OCI-LY3 (cell line): Measurements from ENCODE around the gene PLA2G6.

Experiments used
- H2AFZ ChIP-seq: fragments of 200-600, 300-600 bp; shearing (Covaris generic); 2 replicates; pipeline ENCODE4 v1.6.0; 2014; ENCODE audit warnings: antibody characterized with exemption, low read depth, low read length
- H3K27ac ChIP-seq: fragments of 200-600, 300-600 bp; sonication (generic); 2 replicates; pipeline ENCODE4 v1.5.1; 2014; ENCODE audit warnings: mild to moderate bottlenecking, low read length, moderate library complexity, mixed read lengths
- H3K27me3 ChIP-seq: fragments of 200-600, 300-600 bp; sonication (generic); 2 replicates; pipeline ENCODE4 v1.6.1; 2014; ENCODE audit warnings: low read depth, low read length, mixed read lengths
- H3K36me3 ChIP-seq: fragments of 200-600, 300-600 bp; sonication (generic); replicated peaks from 2 replicates; pipeline ENCODE3; 2014; ENCODE audit warnings: low read depth, low read length, mixed read lengths
- H3K4me1 ChIP-seq: fragments of 300-600, 200-600 bp; sonication (generic); 2 replicates; pipeline ENCODE4 v1.6.1; 2014; ENCODE audit warnings: low read length, mixed read lengths
- H3K4me2 ChIP-seq: fragments of 200-600, 300-600 bp; sonication (generic); 2 replicates; pipeline ENCODE4 v1.6.1; 2014; ENCODE audit warnings: low read length, mixed read lengths
- H3K4me3 ChIP-seq: fragments of 300-600, 200-600 bp; sonication (generic); 2 replicates; pipeline ENCODE4 v1.5.1; 2014; ENCODE audit warnings: antibody characterized with exemption, mild to moderate bottlenecking, low read length, moderate library complexity
- H3K79me2 ChIP-seq: fragments of 300-600, 200-600 bp; shearing (Covaris generic); 2 replicates; pipeline ENCODE4 v1.6.1; 2014; ENCODE audit warnings: mild to moderate bottlenecking, low read length, mixed read lengths
- H3K9ac ChIP-seq: fragments of 300-600, 200-600 bp; shearing (Covaris generic); 2 replicates; pipeline ENCODE4 v1.6.0; 2014; ENCODE audit warnings: mild to moderate bottlenecking, low read length, moderate library complexity
- H3K9me3 ChIP-seq: fragments of 200-600, 300-600 bp; shearing (Covaris generic); 2 replicates; pipeline ENCODE4 v1.6.1; 2014; ENCODE audit warnings: low read length, mixed read lengths; ENCODE audit not compliant: insufficient read depth
- H4K20me1 ChIP-seq: fragments of 200-600, 300-600 bp; sonication (generic); 2 replicates; pipeline ENCODE4 v1.6.1; 2016; ENCODE audit warnings: low read length, mixed read lengths; ENCODE audit not compliant: insufficient read depth
- EZH2phosphoT487 ChIP-seq: fragments of 200-600 bp; shearing (Covaris generic); IDR thresholded peaks from 2 replicates; pipeline ENCODE4 v1.6.1; 2018; ENCODE audit warnings: antibody characterized with exemption, mixed run types, low read depth
- TF ChIP-seq, protein P1 (sequence below): fragments of 200-600, 300-600 bp; sonication (generic); IDR thresholded peaks from 2 replicates; pipeline ENCODE4 v1.5.1; 2014; ENCODE audit warnings: antibody characterized with exemption, low read length, low read depth

Gene PLA2G6

DNA sequence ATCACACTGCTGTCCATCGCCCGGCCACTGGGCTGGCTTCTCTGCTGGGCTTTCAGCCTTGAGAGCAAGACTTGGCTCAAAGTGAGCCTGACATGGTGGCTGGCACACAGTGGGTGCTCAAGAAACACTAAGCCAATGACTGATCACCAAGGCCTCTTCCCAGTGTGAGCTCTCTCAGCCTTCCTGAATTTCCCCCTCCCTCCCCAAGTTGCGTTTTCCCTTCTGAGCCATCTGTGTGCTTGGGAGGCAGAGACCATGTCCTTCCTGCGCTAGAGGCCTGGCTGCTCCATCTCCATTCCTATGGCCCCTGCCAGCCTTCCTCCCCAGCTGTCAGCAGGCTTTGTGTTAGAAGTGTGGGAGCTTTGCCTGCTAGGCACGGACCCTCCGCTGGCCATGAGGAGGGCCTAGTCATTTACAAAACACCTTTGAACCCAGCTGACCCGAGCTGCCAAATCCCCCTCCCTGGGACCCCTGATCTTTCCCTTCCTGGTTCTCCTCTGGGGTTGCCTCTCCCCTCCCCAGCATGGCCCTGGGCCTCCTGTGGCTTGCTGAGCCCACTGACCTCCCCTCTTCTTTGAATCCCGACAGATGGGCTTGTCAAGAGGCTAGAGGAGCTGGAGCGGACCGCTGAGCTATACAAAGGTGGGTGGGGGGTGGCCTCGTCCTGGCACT is 111.2 kb downstream of the PLA2G6 start:
- H3K79me2 ChIP-seq = no peaks in the 10 kb centered on the region
- no peak overlapping the region for H3K4me2 ChIP-seq
- no peaks in the 10 kb centered on the region for H3K36me3 ChIP-seq
- no peak overlapping the region for H3K9ac ChIP-seq
- TF ChIP-seq EZH2phosphoT487 = no peak
- TF ChIP-seq, protein P1, sequence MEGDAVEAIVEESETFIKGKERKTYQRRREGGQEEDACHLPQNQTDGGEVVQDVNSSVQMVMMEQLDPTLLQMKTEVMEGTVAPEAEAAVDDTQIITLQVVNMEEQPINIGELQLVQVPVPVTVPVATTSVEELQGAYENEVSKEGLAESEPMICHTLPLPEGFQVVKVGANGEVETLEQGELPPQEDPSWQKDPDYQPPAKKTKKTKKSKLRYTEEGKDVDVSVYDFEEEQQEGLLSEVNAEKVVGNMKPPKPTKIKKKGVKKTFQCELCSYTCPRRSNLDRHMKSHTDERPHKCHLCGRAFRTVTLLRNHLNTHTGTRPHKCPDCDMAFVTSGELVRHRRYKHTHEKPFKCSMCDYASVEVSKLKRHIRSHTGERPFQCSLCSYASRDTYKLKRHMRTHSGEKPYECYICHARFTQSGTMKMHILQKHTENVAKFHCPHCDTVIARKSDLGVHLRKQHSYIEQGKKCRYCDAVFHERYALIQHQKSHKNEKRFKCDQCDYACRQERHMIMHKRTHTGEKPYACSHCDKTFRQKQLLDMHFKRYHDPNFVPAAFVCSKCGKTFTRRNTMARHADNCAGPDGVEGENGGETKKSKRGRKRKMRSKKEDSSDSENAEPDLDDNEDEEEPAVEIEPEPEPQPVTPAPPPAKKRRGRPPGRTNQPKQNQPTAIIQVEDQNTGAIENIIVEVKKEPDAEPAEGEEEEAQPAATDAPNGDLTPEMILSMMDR = no peak
- H3K4me1 ChIP-seq = no peaks in the 10 kb centered on the region
- H3K9me3 ChIP-seq = no peaks in the 10 kb centered on the region
- no peaks in the 10 kb centered on the region for H3K27me3 ChIP-seq
- no peak overlapping the region for H3K27ac ChIP-seq
- no peaks in the 10 kb centered on the region for H4K20me1 ChIP-seq
- H3K4me3 ChIP-seq = no peak overlapping the region
- H2AFZ ChIP-seq = no peak overlapping the region

DNA sequence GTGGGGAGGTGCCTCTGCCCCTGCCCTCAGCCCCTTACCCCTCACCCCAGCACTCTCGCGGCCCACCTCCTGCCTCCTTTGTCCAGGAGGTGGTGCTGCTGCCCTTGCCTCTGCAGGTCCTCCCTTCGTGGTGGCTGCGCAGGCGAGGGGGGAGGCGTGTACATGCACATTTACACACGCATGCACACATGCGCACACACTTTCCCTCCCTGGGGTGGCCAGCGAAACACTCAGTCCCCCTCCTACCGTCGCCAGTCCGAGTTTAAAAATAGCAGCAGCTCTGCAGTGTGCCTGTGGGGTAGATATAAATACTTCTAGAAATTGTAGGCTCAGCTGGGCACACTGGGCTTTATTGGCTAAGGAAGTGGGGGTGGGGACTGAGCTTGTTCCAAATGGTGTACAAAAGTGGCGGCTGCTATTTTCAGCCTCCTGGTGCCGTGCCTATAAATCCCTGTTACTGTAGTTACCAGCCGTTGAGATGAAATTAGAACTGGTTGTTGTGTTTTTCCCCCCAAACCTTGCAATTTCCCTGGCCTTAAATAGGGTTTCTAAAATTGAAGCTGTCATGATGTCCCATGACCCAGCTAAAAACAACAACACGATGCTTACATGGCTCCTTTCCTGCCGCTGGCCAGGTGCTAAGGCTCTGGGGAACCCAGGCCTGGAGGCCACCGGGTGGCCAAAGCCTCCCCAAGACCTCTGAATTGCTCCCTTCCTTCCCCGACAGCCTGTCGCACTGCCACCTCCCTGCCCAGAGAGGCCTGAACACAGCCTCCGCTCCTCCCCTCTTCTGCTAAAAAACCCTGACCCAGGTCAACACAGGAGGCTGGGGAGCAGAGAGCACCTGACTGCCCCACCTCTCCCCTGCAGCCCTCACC is 112.0 kb downstream of the PLA2G6 start:
- TF ChIP-seq, protein P1 = peak; percentile 73
- TF ChIP-seq EZH2phosphoT487 = no peak
- H3K27ac ChIP-seq = no peak overlapping the region
- no peaks in the 10 kb centered on the region for H3K36me3 ChIP-seq
- no peak overlapping the region for H2AFZ ChIP-seq
- no peaks in the 10 kb centered on the region for H3K27me3 ChIP-seq
- H4K20me1 ChIP-seq = no peaks in the 10 kb centered on the region
- H3K9ac ChIP-seq = no peak overlapping the region
- H3K4me1 ChIP-seq = no peaks in the 10 kb centered on the region
- H3K4me3 ChIP-seq = no peak overlapping the region
- peak overlapping the region; percentile 23; the same call in 1 of the 2 replicates for H3K4me2 ChIP-seq
- H3K9me3 ChIP-seq = no peaks in the 10 kb centered on the region
- no peaks in the 10 kb centered on the region for H3K79me2 ChIP-seq

DNA sequence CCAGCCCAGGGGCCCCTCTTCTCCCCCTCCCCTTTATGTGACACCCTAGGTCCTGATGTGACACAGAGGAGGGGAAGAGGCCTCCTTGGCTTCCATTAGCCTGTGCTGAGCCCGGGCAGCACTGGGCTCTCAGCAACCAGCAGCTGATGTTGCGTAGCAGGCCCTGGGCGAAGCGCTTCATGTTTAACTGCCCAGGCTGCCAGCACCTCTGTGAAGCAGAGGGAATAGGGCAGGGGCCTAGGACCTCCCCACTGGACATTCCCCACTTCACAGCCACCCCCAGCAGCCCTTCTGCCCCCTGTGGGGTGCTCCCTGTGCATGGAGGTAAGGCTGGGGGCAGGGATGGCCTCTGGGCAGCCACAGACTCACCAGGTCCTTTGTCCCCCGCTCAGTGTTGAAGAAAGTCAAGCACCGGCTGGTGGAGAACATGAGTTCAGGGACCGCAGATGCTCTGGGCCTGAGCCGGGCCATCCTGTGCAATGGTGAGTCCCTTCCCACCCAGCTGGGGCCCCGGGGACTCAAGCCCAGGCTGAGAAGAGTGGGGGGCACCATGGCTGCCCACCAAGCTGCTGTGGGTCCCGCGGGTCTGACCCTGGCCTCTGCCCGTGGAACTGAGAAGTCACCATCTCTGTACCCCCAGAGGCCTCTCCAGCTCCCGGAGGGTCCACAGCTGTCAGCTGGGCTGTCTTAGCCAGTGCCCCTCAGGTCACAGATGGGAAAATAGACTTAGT is 112.8 kb downstream of the PLA2G6 start:
- Histone ChIP-seq H3K4me1 (no peaks in the 10 kb centered on the region), H3K9me3 (no peaks in the 10 kb centered on the region), H3K36me3 (no peaks in the 10 kb centered on the region)

More for the DNA sequence above, 112.8 kb downstream of the PLA2G6 start:
- no peak for TF ChIP-seq EZH2phosphoT487
- TF ChIP-seq, protein P1 = no peak
- Histone ChIP-seq H3K4me3 (no peak overlapping the region), H3K27ac (no peak overlapping the region), H2AFZ (no peak overlapping the region), H4K20me1 (no peaks in the 10 kb centered on the region), H3K27me3 (no peaks in the 10 kb centered on the region), H3K79me2 (no peaks in the 10 kb centered on the region), H3K9ac (no peak overlapping the region), H3K4me2 (no peak overlapping the region)
